IMR-90 (cell line): ENCODE measurements around the gene DNAJA4. TPM values are rescaled to one million over a fixed set of nuclear protein-coding genes. Genes with fewer than 3 reads are reported as not detected.
A peak's percentile ranks its signal among the peaks of the same experiment; 100 is the strongest.

Experiments used
- ATAC-seq: fragments of 200-7000 bp; cut with Tn5 transposase; 2 replicates; pipeline ENCODE4 v1.9.1; 2020; ENCODE audit warnings: low read depth, mild to moderate bottlenecking, moderate library complexity
- BruUV-seq: library from RNA; stranded (reverse); fragments of 400-500 nt; replicated peaks from 2 replicates; lab custom pipeline; 2021; lab: Mats Ljungman, UMichigan
- CTCF ChIA-PET: fragments of 300-600 bp; formaldehyde crosslinking; extraction: SDS; loops from one replicate; lab custom pipeline; 2021; ENCODE audit warnings: antibody characterized with exemption; lab: Yijun Ruan, JAX
- POLR2A ChIA-PET: fragments of 300-600 bp; sonication (Branson Sonifier 250); formaldehyde crosslinking; loops from one replicate; lab custom pipeline; 2022; ENCODE audit warnings: antibody characterized with exemption; ENCODE audit not compliant: unreplicated experiment; lab: Charles Lee
- DNase-seq: peaks from one replicate; pipeline ENCODE4 v3.0.0; 2013
- H2AFZ ChIP-seq: replicated peaks from 2 replicates; pipeline ENCODE3; 2013; ENCODE audit warnings: low read length, mild to moderate bottlenecking; ENCODE audit not compliant: poor library complexity
- H2AK5ac ChIP-seq: 2 replicates; pipeline ENCODE4 v1.6.1; 2013; ENCODE audit warnings: low read depth, low read length, inconsistent platforms
- H2AK9ac ChIP-seq: replicated peaks from 2 replicates; pipeline ENCODE3; 2013; ENCODE audit warnings: mild to moderate bottlenecking, low read depth, low read length, moderate library complexity; ENCODE audit not compliant: poor library complexity
- H2BK120ac ChIP-seq: 2 replicates; pipeline ENCODE4 v1.6.1; 2013; ENCODE audit warnings: low read depth, low read length, inconsistent platforms
- H2BK15ac ChIP-seq: 3 replicates; pipeline ENCODE4 v1.6.1; 2013; ENCODE audit warnings: low read depth, low read length, inconsistent platforms
- H2BK20ac ChIP-seq: 2 replicates; pipeline ENCODE4 v1.6.1; 2013; ENCODE audit warnings: low read depth, mild to moderate bottlenecking, inconsistent platforms, low read length, moderate library complexity
- H2BK5ac ChIP-seq: 2 replicates; pipeline ENCODE4 v1.6.1; 2013; ENCODE audit warnings: mild to moderate bottlenecking, low read depth, low read length, inconsistent platforms; ENCODE audit not compliant: poor library complexity, severe bottlenecking
- H3K14ac ChIP-seq: replicated peaks from 2 replicates; pipeline ENCODE4 v1.6.1; 2013; ENCODE audit warnings: low read depth, low read length, inconsistent platforms
- H3K18ac ChIP-seq: 2 replicates; pipeline ENCODE4 v1.6.1; 2013; ENCODE audit warnings: low read depth, low read length, control low read depth
- H3K23ac ChIP-seq: 2 replicates; pipeline ENCODE4 v1.6.1; 2013; ENCODE audit warnings: low read depth, low read length, inconsistent platforms
- H3K27ac ChIP-seq: 2 replicates; pipeline ENCODE4 v1.5.1; 2013; ENCODE audit warnings: mild to moderate bottlenecking, control low read depth, low read length; ENCODE audit not compliant: insufficient read depth
- H3K27me3 ChIP-seq: 2 replicates; pipeline ENCODE4 v1.6.1; 2013; ENCODE audit warnings: low read length; ENCODE audit not compliant: control insufficient read depth, insufficient read depth
- H3K36me3 ChIP-seq: 2 replicates; pipeline ENCODE4 v1.6.1; 2013; ENCODE audit warnings: low read length, mixed read lengths; ENCODE audit not compliant: control insufficient read depth, insufficient read depth
- H3K4ac ChIP-seq: 2 replicates; pipeline ENCODE4 v1.6.1; 2013; ENCODE audit warnings: low read depth, low read length, inconsistent platforms
- H3K4me1 ChIP-seq: 2 replicates; pipeline ENCODE4 v1.6.1; 2013; ENCODE audit warnings: low read length, mixed read lengths; ENCODE audit not compliant: control insufficient read depth, insufficient read depth
- H3K4me2 ChIP-seq: 2 replicates; pipeline ENCODE4 v1.6.1; 2013; ENCODE audit warnings: low read depth, mild to moderate bottlenecking, control low read depth, low read length, moderate library complexity
- H3K4me3 ChIP-seq: 2 replicates; pipeline ENCODE4 v1.5.1; 2013; ENCODE audit warnings: low read depth, mild to moderate bottlenecking, control low read depth, low read length, moderate library complexity; ENCODE audit not compliant: insufficient read depth
- H3K56ac ChIP-seq: 2 replicates; pipeline ENCODE4 v1.6.1; 2013; ENCODE audit warnings: low read length, inconsistent platforms; ENCODE audit not compliant: insufficient read depth; ENCODE audit errors: extremely low read depth
- H3K79me1 ChIP-seq, 2 experiments: 2 replicates each; pipeline ENCODE4 v1.6.1; 2013; ENCODE audit warnings: low read length in 2 of 2, inconsistent platforms in 1 of 2, low read depth in 1 of 2
- H3K9ac ChIP-seq: 2 replicates; pipeline ENCODE4 v1.6.1; 2013; ENCODE audit warnings: low read depth, low read length, control low read depth
- H3K9me1 ChIP-seq: 2 replicates; pipeline ENCODE4 v1.6.1; 2013; ENCODE audit warnings: low read length, inconsistent platforms; ENCODE audit not compliant: insufficient read depth
- H3K9me3 ChIP-seq: 2 replicates; pipeline ENCODE4 v1.6.1; 2013; ENCODE audit warnings: low read length; ENCODE audit not compliant: control insufficient read depth, insufficient read depth
- H4K20me1 ChIP-seq: 2 replicates; pipeline ENCODE4 v1.6.1; 2013; ENCODE audit warnings: low read length, inconsistent platforms; ENCODE audit not compliant: insufficient read depth
- H4K5ac ChIP-seq: 2 replicates; pipeline ENCODE4 v1.6.1; 2013; ENCODE audit warnings: mild to moderate bottlenecking, low read depth, low read length, control low read depth
- H4K8ac ChIP-seq, 2 experiments: 2 replicates each; pipeline ENCODE4 v1.6.1; 2013; ENCODE audit warnings: low read depth in 2 of 2, low read length in 2 of 2, control low read depth in 1 of 2, inconsistent platforms in 1 of 2
- H4K91ac ChIP-seq: 2 replicates; pipeline ENCODE4 v1.6.1; 2013; ENCODE audit warnings: low read depth, low read length, inconsistent platforms; ENCODE audit not compliant: insufficient read depth
- BHLHE40 ChIP-seq: fragments of 150-350 bp; IDR thresholded peaks from 2 replicates; pipeline ENCODE4 v1.6.1; 2016; ENCODE audit warnings: mild to moderate bottlenecking, low read depth, low read length
- CHD1 ChIP-seq: IDR thresholded peaks from 2 replicates; pipeline ENCODE4 v1.6.1; 2012; ENCODE audit warnings: low read depth, low read length, improper control_type of control experiment
- CTCF ChIP-seq: conservative IDR thresholded peaks from 2 replicates; pipeline ENCODE4 v1.5.1; 2012; ENCODE audit warnings: mild to moderate bottlenecking, low read depth, low read length, improper control_type of control experiment
- FOS ChIP-seq: fragments of 150-350 bp; IDR thresholded peaks from 2 replicates; pipeline ENCODE4 v1.6.1; 2016; ENCODE audit warnings: low read depth, low read length
- MXI1 ChIP-seq: IDR thresholded peaks from 2 replicates; pipeline ENCODE4 v1.6.1; 2012; ENCODE audit warnings: low read depth, mild to moderate bottlenecking, low read length, moderate library complexity, borderline replicate concordance
- SMC3 ChIP-seq: fragments of 150-350 bp; IDR thresholded peaks from 2 replicates; pipeline ENCODE4 v1.6.1; 2016; ENCODE audit warnings: low read depth, mild to moderate bottlenecking, antibody characterized with exemption, low read length, moderate library complexity
- USF2 ChIP-seq: fragments of 150-350 bp; IDR thresholded peaks from 2 replicates; pipeline ENCODE4 v1.6.1; 2017; ENCODE audit warnings: mild to moderate bottlenecking, antibody characterized with exemption, low read length, low read depth
- WGBS, 2 experiments: methylation state at CpG; one replicate each; pipeline versions ENCODE4 v1.1.5 to v1.1.7; 2013; ENCODE audit warnings: missing lambda C conversion rate in 2 of 2; ENCODE audit not compliant: insufficient read length in 1 of 2; ENCODE audit errors: extremely low coverage in 2 of 2; 5-methylcytosine and 5-hydroxymethylcytosine counted together
- dilution Hi-C: fragments of 300-500 bp; cut with HindIII; formaldehyde crosslinking; loops from one replicate; pipeline ENCODE4 v1.14.3; 2018; ENCODE audit warnings: low sequenced_read_pairs; ENCODE audit not compliant: unreplicated experiment
- in situ Hi-C: fragments of 300-500 bp; cut with MboI; formaldehyde crosslinking; loops from 3 replicates; pipeline ENCODE4 v1.14.3; 2019; ENCODE audit warnings: low sequenced_read_pairs, inconsistent platforms, mixed read lengths
- intact Hi-C: fragments of 100-400 bp; cut with micrococcal nuclease; formaldehyde crosslinking; loops from 2 replicates; pipeline ENCODE4 v1.10.0; 2022
- polyA plus RNA-seq, 3 experiments: library from polyadenylated mRNA; depleted of rRNA; stranded (reverse); fragments of >200 nt; gene quantifications; 2 replicates each; pipeline ENCODE4 v1.2.3, GENCODE V29; 2012; ENCODE audit warnings: low replicate concordance in 1 of 3
- total RNA-seq: library from RNA; depleted of rRNA; stranded (reverse); fragments of >200 nt; gene quantifications from 2 replicates; pipeline ENCODE4 v1.2.3, GENCODE V29; 2012

The DNAJA4 gene
- total and polyA plus RNA-seq, 2 of the 4 experiments (the other 2 are of a cell fraction): 0.18 to 0.32 TPM

- dilution Hi-C loops (no loop called here), intact Hi-C loops (no loop called here), in situ Hi-C loops (no loop called here)
- Histone ChIP-seq H3K23ac (no peak overlapping the region), H3K4me3 (no peak overlapping the region), H4K8ac (no peak overlapping the region), H2BK120ac (no peak overlapping the region), H3K14ac (no peak overlapping the region), H3K79me1 (no peaks in the 10 kb centered on the region), H3K4me2 (no peak overlapping the region), H3K9me3 (no peaks in the 10 kb centered on the region), H3K4me1 (peaks cover 10% of the 10 kb centered on the region), H3K18ac (no peak overlapping the region), H3K27ac (no peak overlapping the region), H3K27me3 (peaks cover 18% of the 10 kb centered on the region; the same call in 1 of the 2 replicates), H2AK9ac (no peak overlapping the region), H2BK5ac (no peak overlapping the region), H2AFZ (peak overlapping the region; percentile 74), H3K56ac (no peak overlapping the region), H3K36me3 (no peaks in the 10 kb centered on the region), H2AK5ac (no peak overlapping the region), H4K5ac (no peak overlapping the region), H2BK20ac (no peak overlapping the region), H4K91ac (no peak overlapping the region), H4K20me1 (no peaks in the 10 kb centered on the region), H3K4ac (no peak overlapping the region), H3K9ac (no peak overlapping the region), H2BK15ac (no peak overlapping the region), H3K9me1 (0 out of 2 replicates have a peak, but pooled peaks cover 3% of the 10 kb centered on the region)
- DNase-seq (no peak), ATAC-seq (no peak)
- BruUV-seq: no TSS peak
- ChIA-PET POLR2A (no interaction called here), CTCF (no interaction called here)
- no peak for TF ChIP-seq SMC3
- TF ChIP-seq BHLHE40: no peak
- no peak for TF ChIP-seq CTCF
- no peak for TF ChIP-seq MXI1
- TF ChIP-seq CHD1: no peak
- no peak for TF ChIP-seq USF2
- TF ChIP-seq FOS: no peak
- WGBS, 2 experiments: 91% methylated on average over 12 of the region's 23 CpGs; no CpG with 5 or more reads in 1 of the 2 experiments
Measured at GRCh38 chr15:78263907-78264303, 457 bp upstream of the DNAJA4 start.
